IMR-90 (cell line): ENCODE measurements around the gene TMED6. TPM values are rescaled to one million over a fixed set of nuclear protein-coding genes. Genes with fewer than 3 reads are reported as not detected.

Experiments used
- ATAC-seq: fragments of 200-7000 bp; cut with Tn5 transposase; 2 replicates; pipeline ENCODE4 v1.9.1; 2020; ENCODE audit warnings: low read depth, mild to moderate bottlenecking, moderate library complexity
- BruUV-seq: library from RNA; stranded (reverse); fragments of 400-500 nt; replicated peaks from 2 replicates; lab custom pipeline; 2021; lab: Mats Ljungman, UMichigan
- CTCF ChIA-PET: fragments of 300-600 bp; formaldehyde crosslinking; extraction: SDS; loops from one replicate; lab custom pipeline; 2021; ENCODE audit warnings: antibody characterized with exemption; lab: Yijun Ruan, JAX
- POLR2A ChIA-PET: fragments of 300-600 bp; sonication (Branson Sonifier 250); formaldehyde crosslinking; loops from one replicate; lab custom pipeline; 2022; ENCODE audit warnings: antibody characterized with exemption; ENCODE audit not compliant: unreplicated experiment; lab: Charles Lee
- DNase-seq: peaks from one replicate; pipeline ENCODE4 v3.0.0; 2013
- H2AFZ ChIP-seq: replicated peaks from 2 replicates; pipeline ENCODE3; 2013; ENCODE audit warnings: low read length, mild to moderate bottlenecking; ENCODE audit not compliant: poor library complexity
- H2AK5ac ChIP-seq: 2 replicates; pipeline ENCODE4 v1.6.1; 2013; ENCODE audit warnings: low read depth, low read length, inconsistent platforms
- H2AK9ac ChIP-seq: replicated peaks from 2 replicates; pipeline ENCODE3; 2013; ENCODE audit warnings: mild to moderate bottlenecking, low read depth, low read length, moderate library complexity; ENCODE audit not compliant: poor library complexity
- H2BK120ac ChIP-seq: 2 replicates; pipeline ENCODE4 v1.6.1; 2013; ENCODE audit warnings: low read depth, low read length, inconsistent platforms
- H2BK15ac ChIP-seq: 3 replicates; pipeline ENCODE4 v1.6.1; 2013; ENCODE audit warnings: low read depth, low read length, inconsistent platforms
- H2BK20ac ChIP-seq: 2 replicates; pipeline ENCODE4 v1.6.1; 2013; ENCODE audit warnings: low read depth, mild to moderate bottlenecking, inconsistent platforms, low read length, moderate library complexity
- H2BK5ac ChIP-seq: 2 replicates; pipeline ENCODE4 v1.6.1; 2013; ENCODE audit warnings: mild to moderate bottlenecking, low read depth, low read length, inconsistent platforms; ENCODE audit not compliant: poor library complexity, severe bottlenecking
- H3K14ac ChIP-seq: replicated peaks from 2 replicates; pipeline ENCODE4 v1.6.1; 2013; ENCODE audit warnings: low read depth, low read length, inconsistent platforms
- H3K18ac ChIP-seq: 2 replicates; pipeline ENCODE4 v1.6.1; 2013; ENCODE audit warnings: low read depth, low read length, control low read depth
- H3K23ac ChIP-seq: 2 replicates; pipeline ENCODE4 v1.6.1; 2013; ENCODE audit warnings: low read depth, low read length, inconsistent platforms
- H3K27ac ChIP-seq: 2 replicates; pipeline ENCODE4 v1.5.1; 2013; ENCODE audit warnings: mild to moderate bottlenecking, control low read depth, low read length; ENCODE audit not compliant: insufficient read depth
- H3K27me3 ChIP-seq: 2 replicates; pipeline ENCODE4 v1.6.1; 2013; ENCODE audit warnings: low read length; ENCODE audit not compliant: control insufficient read depth, insufficient read depth
- H3K36me3 ChIP-seq: 2 replicates; pipeline ENCODE4 v1.6.1; 2013; ENCODE audit warnings: low read length, mixed read lengths; ENCODE audit not compliant: control insufficient read depth, insufficient read depth
- H3K4ac ChIP-seq: 2 replicates; pipeline ENCODE4 v1.6.1; 2013; ENCODE audit warnings: low read depth, low read length, inconsistent platforms
- H3K4me1 ChIP-seq: 2 replicates; pipeline ENCODE4 v1.6.1; 2013; ENCODE audit warnings: low read length, mixed read lengths; ENCODE audit not compliant: control insufficient read depth, insufficient read depth
- H3K4me2 ChIP-seq: 2 replicates; pipeline ENCODE4 v1.6.1; 2013; ENCODE audit warnings: low read depth, mild to moderate bottlenecking, control low read depth, low read length, moderate library complexity
- H3K4me3 ChIP-seq: 2 replicates; pipeline ENCODE4 v1.5.1; 2013; ENCODE audit warnings: low read depth, mild to moderate bottlenecking, control low read depth, low read length, moderate library complexity; ENCODE audit not compliant: insufficient read depth
- H3K56ac ChIP-seq: 2 replicates; pipeline ENCODE4 v1.6.1; 2013; ENCODE audit warnings: low read length, inconsistent platforms; ENCODE audit not compliant: insufficient read depth; ENCODE audit errors: extremely low read depth
- H3K79me1 ChIP-seq, 2 experiments: 2 replicates each; pipeline ENCODE4 v1.6.1; 2013; ENCODE audit warnings: low read length in 2 of 2, inconsistent platforms in 1 of 2, low read depth in 1 of 2
- H3K9ac ChIP-seq: 2 replicates; pipeline ENCODE4 v1.6.1; 2013; ENCODE audit warnings: low read depth, low read length, control low read depth
- H3K9me1 ChIP-seq: 2 replicates; pipeline ENCODE4 v1.6.1; 2013; ENCODE audit warnings: low read length, inconsistent platforms; ENCODE audit not compliant: insufficient read depth
- H3K9me3 ChIP-seq: 2 replicates; pipeline ENCODE4 v1.6.1; 2013; ENCODE audit warnings: low read length; ENCODE audit not compliant: control insufficient read depth, insufficient read depth
- H4K20me1 ChIP-seq: 2 replicates; pipeline ENCODE4 v1.6.1; 2013; ENCODE audit warnings: low read length, inconsistent platforms; ENCODE audit not compliant: insufficient read depth
- H4K5ac ChIP-seq: 2 replicates; pipeline ENCODE4 v1.6.1; 2013; ENCODE audit warnings: mild to moderate bottlenecking, low read depth, low read length, control low read depth
- H4K8ac ChIP-seq, 2 experiments: 2 replicates each; pipeline ENCODE4 v1.6.1; 2013; ENCODE audit warnings: low read depth in 2 of 2, low read length in 2 of 2, control low read depth in 1 of 2, inconsistent platforms in 1 of 2
- H4K91ac ChIP-seq: 2 replicates; pipeline ENCODE4 v1.6.1; 2013; ENCODE audit warnings: low read depth, low read length, inconsistent platforms; ENCODE audit not compliant: insufficient read depth
- BHLHE40 ChIP-seq: fragments of 150-350 bp; IDR thresholded peaks from 2 replicates; pipeline ENCODE4 v1.6.1; 2016; ENCODE audit warnings: mild to moderate bottlenecking, low read depth, low read length
- CEBPB ChIP-seq: IDR thresholded peaks from 2 replicates; pipeline ENCODE4 v1.6.1; 2012; ENCODE audit warnings: low read depth, low read length, improper control_type of control experiment
- CHD1 ChIP-seq: IDR thresholded peaks from 2 replicates; pipeline ENCODE4 v1.6.1; 2012; ENCODE audit warnings: low read depth, low read length, improper control_type of control experiment
- CTCF ChIP-seq: conservative IDR thresholded peaks from 2 replicates; pipeline ENCODE4 v1.5.1; 2012; ENCODE audit warnings: mild to moderate bottlenecking, low read depth, low read length, improper control_type of control experiment
- ELK1 ChIP-seq: fragments of 150-350 bp; IDR thresholded peaks from 2 replicates; pipeline ENCODE4 v1.6.1; 2016; ENCODE audit warnings: low read depth, mild to moderate bottlenecking, low read length, moderate library complexity, borderline replicate concordance
- FOS ChIP-seq: fragments of 150-350 bp; IDR thresholded peaks from 2 replicates; pipeline ENCODE4 v1.6.1; 2016; ENCODE audit warnings: low read depth, low read length
- MAFK ChIP-seq: IDR thresholded peaks from 2 replicates; pipeline ENCODE4 v1.6.1; 2012; ENCODE audit warnings: low read depth, low read length, improper control_type of control experiment
- MAZ ChIP-seq: IDR thresholded peaks from 2 replicates; pipeline ENCODE4 v1.6.1; 2012; ENCODE audit warnings: low read depth, mild to moderate bottlenecking, low read length, improper control_type of control experiment, moderate library complexity, borderline replicate concordance
- MXI1 ChIP-seq: IDR thresholded peaks from 2 replicates; pipeline ENCODE4 v1.6.1; 2012; ENCODE audit warnings: low read depth, mild to moderate bottlenecking, low read length, moderate library complexity, borderline replicate concordance
- NFE2L2 ChIP-seq: fragments of 150-350 bp; IDR thresholded peaks from 2 replicates; pipeline ENCODE4 v1.6.1; 2016; ENCODE audit warnings: low read depth, mild to moderate bottlenecking, low read length
- POLR2A ChIP-seq: IDR thresholded peaks from 2 replicates; pipeline ENCODE4 v1.6.1; 2012; ENCODE audit warnings: mild to moderate bottlenecking, low read depth, low read length
- RAD21 ChIP-seq: IDR thresholded peaks from 2 replicates; pipeline ENCODE4 v1.6.1; 2012; ENCODE audit warnings: low read length, improper control_type of control experiment
- RFX5 ChIP-seq: IDR thresholded peaks from 2 replicates; pipeline ENCODE4 v1.8.0; 2012; ENCODE audit warnings: low read depth, mild to moderate bottlenecking, low read length, moderate library complexity
- SMC3 ChIP-seq: fragments of 150-350 bp; IDR thresholded peaks from 2 replicates; pipeline ENCODE4 v1.6.1; 2016; ENCODE audit warnings: low read depth, mild to moderate bottlenecking, antibody characterized with exemption, low read length, moderate library complexity
- WGBS, 2 experiments: methylation state at CpG; one replicate each; pipeline versions ENCODE4 v1.1.5 to v1.1.7; 2013; ENCODE audit warnings: missing lambda C conversion rate in 2 of 2; ENCODE audit not compliant: insufficient read length in 1 of 2; ENCODE audit errors: extremely low coverage in 2 of 2; 5-methylcytosine and 5-hydroxymethylcytosine counted together
- dilution Hi-C: fragments of 300-500 bp; cut with HindIII; formaldehyde crosslinking; loops from one replicate; pipeline ENCODE4 v1.14.3; 2018; ENCODE audit warnings: low sequenced_read_pairs; ENCODE audit not compliant: unreplicated experiment
- in situ Hi-C: fragments of 300-500 bp; cut with MboI; formaldehyde crosslinking; loops from 3 replicates; pipeline ENCODE4 v1.14.3; 2019; ENCODE audit warnings: low sequenced_read_pairs, inconsistent platforms, mixed read lengths
- intact Hi-C: fragments of 100-400 bp; cut with micrococcal nuclease; formaldehyde crosslinking; loops from 2 replicates; pipeline ENCODE4 v1.10.0; 2022
- polyA plus RNA-seq, 3 experiments: library from polyadenylated mRNA; depleted of rRNA; stranded (reverse); fragments of >200 nt; gene quantifications; 2 replicates each; pipeline ENCODE4 v1.2.3, GENCODE V29; 2012; ENCODE audit warnings: low replicate concordance in 1 of 3
- total RNA-seq: library from RNA; depleted of rRNA; stranded (reverse); fragments of >200 nt; gene quantifications from 2 replicates; pipeline ENCODE4 v1.2.3, GENCODE V29; 2012

TMED6 gene
- total and polyA plus RNA-seq, 2 of the 4 experiments (the other 2 are of a cell fraction) = 0.10 TPM; not detected in 1

- Histone ChIP-seq H3K4me2 (peak within 1 kb of the TSS; percentile 91), H3K27ac (peak within 1 kb of the TSS; percentile 86), H2BK120ac (peak within 1 kb of the TSS; percentile 75), H3K56ac (peak within 1 kb of the TSS; percentile 54), H2AFZ (peak within 1 kb of the TSS; percentile 97), H3K18ac (no peak within 1 kb of the TSS), H3K79me1 (peaks cover 45 to 73% of the 10 kb centered on the region in 2 experiments), H3K9ac (peak within 1 kb of the TSS; percentile 77), H4K8ac (peak within 1 kb of the TSS; percentile 88 to 95; a peak in 3 of 4 replicates), H3K4ac (peak within 1 kb of the TSS; percentile 96), H3K9me1 (peaks cover 10% of the 10 kb centered on the region), H4K5ac (peak within 1 kb of the TSS; percentile 27), H3K27me3 (no peaks in the 10 kb centered on the region), H4K20me1 (peaks cover 41% of the 10 kb centered on the region), H3K14ac (peak within 1 kb of the TSS; percentile 96), H3K36me3 (peaks cover 49% of the 10 kb centered on the region), H2AK5ac (peak within 1 kb of the TSS; percentile 84), H3K23ac (peak within 1 kb of the TSS; percentile 98), H3K4me1 (peaks cover 12% of the 10 kb centered on the region), H3K4me3 (peak within 1 kb of the TSS; percentile 78), H2BK5ac (peak within 1 kb of the TSS; percentile 85), H2BK15ac (no peak within 1 kb of the TSS), H3K9me3 (no peaks in the 10 kb centered on the region), H4K91ac (peak within 1 kb of the TSS; percentile 92), H2BK20ac (no peak within 1 kb of the TSS), H2AK9ac (peak within 1 kb of the TSS; percentile 97)
- DNase-seq (peak; percentile 90), ATAC-seq (peak; percentile 92)
- BruUV-seq = no TSS peak
- ChIA-PET POLR2A (no interaction called here), CTCF (interaction anchor here (0.6 kb wide), 1 partner anchor 113 kb away, joined by 5 read pairs; no protein-coding TSS in a partner anchor)
- in situ Hi-C loops = no loop called here
- dilution Hi-C loops = no loop called here
- WGBS, 2 experiments = 0% methylated on average over 43 of the region's 93 CpGs; no CpG with 5 or more reads in 1 of the 2 experiments
- intact Hi-C loops = no loop called here
- TF ChIP-seq CTCF (no peak), POLR2A (peak; percentile 64; the same call in 1 of the 2 replicates), RAD21 (no peak), NFE2L2 (no peak), MAZ (peak; percentile 74; the same call in 1 of the 2 replicates), CHD1 (no peak), FOS (no peak), MXI1 (peak; percentile 80; the same call in 1 of the 2 replicates), RFX5 (no peak), BHLHE40 (peak; percentile 27; the same call in 1 of the 2 replicates), MAFK (no peak), SMC3 (no peak), ELK1 (no peak), CEBPB (0 out of 2 replicates have a peak, but pooled peaks have one; percentile 38)
These were observed 21.1 kb downstream of the TMED6 start, which contains the start of gene PDF for GRCh38 chr16:69330286-69331109. Gene PDF (minus strand): TSS chr16:69330588. CDS start chr16:69330570, 18 bp downstream.
